Body of pancreas (tissue), 4 donors: Measurements from ENCODE around the gene LDLRAD1.

Source experiments
- POLR2A ChIP-seq, 3 donors: fragments of 450-650 bp; IDR thresholded peaks; one replicate each; pipeline ENCODE4 v1.6.1; 2016; ENCODE audit warnings: antibody characterized with exemption in 3 of 3, mild to moderate bottlenecking in 2 of 3
- TF ChIP-seq, protein P1 (sequence below), 7 experiments: fragments of 450-650 bp in 4 of 7; fragments of 200-600 bp in 3 of 7; sonication (generic) in 3 of 7; IDR thresholded peaks; one replicate each; pipeline ENCODE4 v1.5.1; 2016 to 2019; ENCODE audit warnings: antibody characterized with exemption in 7 of 7

GRCh38 chr1:53995683-53996082 is 22.3 kb downstream of the LDLRAD1 start:
- TF ChIP-seq, protein P1, sequence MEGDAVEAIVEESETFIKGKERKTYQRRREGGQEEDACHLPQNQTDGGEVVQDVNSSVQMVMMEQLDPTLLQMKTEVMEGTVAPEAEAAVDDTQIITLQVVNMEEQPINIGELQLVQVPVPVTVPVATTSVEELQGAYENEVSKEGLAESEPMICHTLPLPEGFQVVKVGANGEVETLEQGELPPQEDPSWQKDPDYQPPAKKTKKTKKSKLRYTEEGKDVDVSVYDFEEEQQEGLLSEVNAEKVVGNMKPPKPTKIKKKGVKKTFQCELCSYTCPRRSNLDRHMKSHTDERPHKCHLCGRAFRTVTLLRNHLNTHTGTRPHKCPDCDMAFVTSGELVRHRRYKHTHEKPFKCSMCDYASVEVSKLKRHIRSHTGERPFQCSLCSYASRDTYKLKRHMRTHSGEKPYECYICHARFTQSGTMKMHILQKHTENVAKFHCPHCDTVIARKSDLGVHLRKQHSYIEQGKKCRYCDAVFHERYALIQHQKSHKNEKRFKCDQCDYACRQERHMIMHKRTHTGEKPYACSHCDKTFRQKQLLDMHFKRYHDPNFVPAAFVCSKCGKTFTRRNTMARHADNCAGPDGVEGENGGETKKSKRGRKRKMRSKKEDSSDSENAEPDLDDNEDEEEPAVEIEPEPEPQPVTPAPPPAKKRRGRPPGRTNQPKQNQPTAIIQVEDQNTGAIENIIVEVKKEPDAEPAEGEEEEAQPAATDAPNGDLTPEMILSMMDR (IDR thresholded peaks at IDR 0.05): no peak
- no peak for TF ChIP-seq POLR2A (IDR thresholded peaks at IDR 0.05)
